Measurements from ENCODE around the gene MAPT.

- TF ChIP-seq POLR2A (IDR thresholded peaks at IDR 0.05), result no peak
- no peak for TF ChIP-seq POLR2AphosphoS5 (IDR thresholded peaks at IDR 0.05)
- no peak for TF ChIP-seq CTCF (IDR thresholded peaks at IDR 0.05)
Observed at GRCh38 chr17:45848868-45849535, 45.4 kb upstream of the MAPT start.

All from prostate gland (tissue), 2 donors.